ENCODE measurements around the gene OPCML. TPM values are rescaled to one million over a fixed set of nuclear protein-coding genes. Genes with fewer than 3 reads are reported as not detected.

The OPCML gene
- total RNA-seq, 1 experiment from 2014 or later = not detected

- intact Hi-C loops (cut with micrococcal nuclease; ENCODE audit: unreplicated experiment) = no loop called here
- Histone ChIP-seq H3K27me3 (replicated peaks; ENCODE audit: control insufficient read depth, insufficient read depth, low read length) (no peaks in the 10 kb centered on the region), H3K36me3 (ENCODE audit: control insufficient read depth, insufficient read depth, low read length) (no peaks in the 10 kb centered on the region), H3K4me3 (ENCODE audit: low read depth, low read length) (no peak overlapping the region), H3K4me1 (no peaks in the 10 kb centered on the region), H3K9me3 (no peaks in the 10 kb centered on the region; the same call in 1 of the 2 replicates)
- H3K9me3 Mint-ChIP-seq (ENCODE audit: unreplicated experiment) = no peaks in the 10 kb centered on the region
- CTCF ChIA-PET = no interaction called here
- TF ChIP-seq, protein P1, sequence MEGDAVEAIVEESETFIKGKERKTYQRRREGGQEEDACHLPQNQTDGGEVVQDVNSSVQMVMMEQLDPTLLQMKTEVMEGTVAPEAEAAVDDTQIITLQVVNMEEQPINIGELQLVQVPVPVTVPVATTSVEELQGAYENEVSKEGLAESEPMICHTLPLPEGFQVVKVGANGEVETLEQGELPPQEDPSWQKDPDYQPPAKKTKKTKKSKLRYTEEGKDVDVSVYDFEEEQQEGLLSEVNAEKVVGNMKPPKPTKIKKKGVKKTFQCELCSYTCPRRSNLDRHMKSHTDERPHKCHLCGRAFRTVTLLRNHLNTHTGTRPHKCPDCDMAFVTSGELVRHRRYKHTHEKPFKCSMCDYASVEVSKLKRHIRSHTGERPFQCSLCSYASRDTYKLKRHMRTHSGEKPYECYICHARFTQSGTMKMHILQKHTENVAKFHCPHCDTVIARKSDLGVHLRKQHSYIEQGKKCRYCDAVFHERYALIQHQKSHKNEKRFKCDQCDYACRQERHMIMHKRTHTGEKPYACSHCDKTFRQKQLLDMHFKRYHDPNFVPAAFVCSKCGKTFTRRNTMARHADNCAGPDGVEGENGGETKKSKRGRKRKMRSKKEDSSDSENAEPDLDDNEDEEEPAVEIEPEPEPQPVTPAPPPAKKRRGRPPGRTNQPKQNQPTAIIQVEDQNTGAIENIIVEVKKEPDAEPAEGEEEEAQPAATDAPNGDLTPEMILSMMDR (IDR thresholded peaks at IDR 0.05; ENCODE audit: insufficient read depth in 1 of 2, low read depth in 1 of 2, low read length in 1 of 2, severe bottlenecking in 1 of 2, unreplicated experiment in 1 of 2) = no peak
- peaks cover 6% of the 10 kb centered on the region for H3K27me3 Mint-ChIP-seq (ENCODE audit: insufficient read depth, unreplicated experiment)
- no peak overlapping the region for H3K27ac Mint-ChIP-seq (ENCODE audit: unreplicated experiment)
- no peak overlapping the region for H3K4me3 Mint-ChIP-seq (ENCODE audit: unreplicated experiment)
- DNase-seq = no peak
- H3K36me3 Mint-ChIP-seq (ENCODE audit: insufficient read depth, unreplicated experiment) = no peaks in the 10 kb centered on the region
- BruUV-seq (replicated peaks) = no TSS peak
- POLR2A ChIA-PET = no interaction called here
- no peaks in the 10 kb centered on the region for H3K4me1 Mint-ChIP-seq (ENCODE audit: low read depth, unreplicated experiment)
Measured at GRCh38 chr11:132850266-132850665, 682.0 kb downstream of the OPCML start.

GRCh38 chr11:132848336-132848735 lies 684.0 kb downstream of the OPCML start:
- no TSS peak for BruUV-seq (replicated peaks)
- POLR2A ChIA-PET = no interaction called here
- DNase-seq = no peak
- Mint-ChIP-seq H3K4me3 (ENCODE audit: unreplicated experiment) (no peak overlapping the region), H3K27ac (ENCODE audit: unreplicated experiment) (no peak overlapping the region), H3K27me3 (ENCODE audit: insufficient read depth, unreplicated experiment) (peaks cover 10% of the 10 kb centered on the region), H3K4me1 (ENCODE audit: low read depth, unreplicated experiment) (no peaks in the 10 kb centered on the region), H3K9me3 (ENCODE audit: unreplicated experiment) (no peaks in the 10 kb centered on the region), H3K36me3 (ENCODE audit: insufficient read depth, unreplicated experiment) (no peaks in the 10 kb centered on the region)
- no peaks in the 10 kb centered on the region for H3K4me1 ChIP-seq
- H3K27me3 ChIP-seq (replicated peaks; ENCODE audit: control insufficient read depth, insufficient read depth, low read length) = no peaks in the 10 kb centered on the region
- no peak overlapping the region for H3K4me3 ChIP-seq (ENCODE audit: low read depth, low read length)
- no peaks in the 10 kb centered on the region; the same call in 1 of the 2 replicates for H3K9me3 ChIP-seq
- CTCF ChIA-PET = no interaction called here
- H3K36me3 ChIP-seq (ENCODE audit: control insufficient read depth, insufficient read depth, low read length) = no peaks in the 10 kb centered on the region
- intact Hi-C loops (cut with micrococcal nuclease; ENCODE audit: unreplicated experiment) = no loop called here
- TF ChIP-seq, protein P1 (IDR thresholded peaks at IDR 0.05; ENCODE audit: insufficient read depth in 1 of 2, low read depth in 1 of 2, low read length in 1 of 2, severe bottlenecking in 1 of 2, unreplicated experiment in 1 of 2) = no peak

DNA sequence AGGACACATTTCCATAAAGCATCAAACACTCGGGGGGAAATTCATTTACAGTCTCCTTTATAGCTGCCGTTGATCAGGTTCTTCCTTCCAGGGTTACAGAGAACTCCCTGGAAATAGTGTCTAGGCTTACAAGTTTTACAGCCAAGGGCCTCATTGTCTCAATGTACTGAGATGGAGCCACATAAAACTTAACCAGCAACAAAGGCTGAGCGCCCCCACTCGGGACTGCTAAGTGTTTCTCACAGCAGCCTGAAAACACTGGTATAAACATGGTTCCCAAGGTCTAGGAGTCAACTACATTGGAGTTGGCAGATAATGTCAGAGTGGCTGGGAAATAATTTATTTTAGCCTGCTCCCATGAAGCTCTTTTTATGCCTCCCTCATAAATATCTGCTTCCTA lies 686.2 kb downstream of the OPCML start:
- Mint-ChIP-seq H3K36me3 (ENCODE audit: insufficient read depth, unreplicated experiment) (no peaks in the 10 kb centered on the region), H3K4me3 (ENCODE audit: unreplicated experiment) (no peak overlapping the region), H3K9me3 (ENCODE audit: unreplicated experiment) (no peaks in the 10 kb centered on the region), H3K27me3 (ENCODE audit: insufficient read depth, unreplicated experiment) (peaks cover 9% of the 10 kb centered on the region), H3K4me1 (ENCODE audit: low read depth, unreplicated experiment) (no peaks in the 10 kb centered on the region), H3K27ac (ENCODE audit: unreplicated experiment) (no peak overlapping the region)
- Histone ChIP-seq H3K4me3 (ENCODE audit: low read depth, low read length) (no peak overlapping the region), H3K27me3 (replicated peaks; ENCODE audit: control insufficient read depth, insufficient read depth, low read length) (no peaks in the 10 kb centered on the region), H3K4me1 (no peaks in the 10 kb centered on the region), H3K9me3 (no peaks in the 10 kb centered on the region; the same call in 1 of the 2 replicates), H3K36me3 (ENCODE audit: control insufficient read depth, insufficient read depth, low read length) (no peaks in the 10 kb centered on the region)
- POLR2A ChIA-PET = no interaction called here
- no peak for DNase-seq
- no TSS peak for BruUV-seq (replicated peaks)
- intact Hi-C loops (cut with micrococcal nuclease; ENCODE audit: unreplicated experiment) = no loop called here
- CTCF ChIA-PET = no interaction called here
- TF ChIP-seq, protein P1 (IDR thresholded peaks at IDR 0.05; ENCODE audit: insufficient read depth in 1 of 2, low read depth in 1 of 2, low read length in 1 of 2, severe bottlenecking in 1 of 2, unreplicated experiment in 1 of 2) = no peak
